GM12891 (cell line): ENCODE measurements around the gene CADM4.

ENCODE experiments used
- POLR2A ChIP-seq: IDR thresholded peaks from 2 replicates; pipeline ENCODE4 v1.6.1; 2011; ENCODE audit warnings: low read depth, low read length, control low read depth
- POLR2AphosphoS5 ChIP-seq: IDR thresholded peaks from 2 replicates; pipeline ENCODE4 v1.6.1; 2011; ENCODE audit warnings: low read depth, low read length, control low read depth
- POU2F2 ChIP-seq: IDR thresholded peaks from 2 replicates; pipeline ENCODE4 v1.6.1; 2011; ENCODE audit warnings: low read depth, mild to moderate bottlenecking, control low read depth, low read length, moderate library complexity
- TAF1 ChIP-seq: IDR thresholded peaks from 2 replicates; pipeline ENCODE4 v1.6.1; 2011; ENCODE audit warnings: low read depth, low read length, control low read depth

- no peak for TF ChIP-seq POLR2AphosphoS5
- TF ChIP-seq TAF1, result no peak
- TF ChIP-seq POU2F2, result no peak
- no peak for TF ChIP-seq POLR2A
Measured at GRCh38 chr19:43660301-43660970, 20.8 kb upstream of the CADM4 start.
